IPS-20b (cell line): ENCODE measurements around the gene IFT57.

Source experiments
- H3K27ac ChIP-seq: one replicate; pipeline ENCODE4 v1.5.1; 2013; ENCODE audit warnings: low read length
- H3K27me3 ChIP-seq: 2 replicates; pipeline ENCODE4 v1.6.1; 2013; ENCODE audit warnings: mild to moderate bottlenecking, low read length, inconsistent platforms; ENCODE audit not compliant: insufficient read depth
- H3K36me3 ChIP-seq: 2 replicates; pipeline ENCODE4 v1.6.1; 2013; ENCODE audit warnings: low read depth, mild to moderate bottlenecking, inconsistent platforms, low read length, moderate library complexity; ENCODE audit not compliant: insufficient read depth
- H3K4me1 ChIP-seq: 2 replicates; pipeline ENCODE4 v1.6.1; 2013; ENCODE audit warnings: mild to moderate bottlenecking, control low read depth, inconsistent platforms, low read length, moderate library complexity; ENCODE audit not compliant: insufficient read depth
- H3K4me3 ChIP-seq: 2 replicates; pipeline ENCODE4 v1.5.1; 2013; ENCODE audit warnings: mild to moderate bottlenecking, low read length, inconsistent platforms
- H3K9ac ChIP-seq: 2 replicates; pipeline ENCODE4 v1.6.1; 2013; ENCODE audit warnings: low read depth, mild to moderate bottlenecking, inconsistent platforms, low read length, moderate library complexity
- H3K9me3 ChIP-seq: 2 replicates; pipeline ENCODE4 v1.6.1; 2013; ENCODE audit warnings: mild to moderate bottlenecking, low read depth, low read length, inconsistent platforms; ENCODE audit not compliant: insufficient read depth

IFT57 gene

GRCh38 chr3:108215871-108216270 is 6.4 kb downstream of the IFT57 start:
- Histone ChIP-seq H3K36me3 (no peaks in the 10 kb centered on the region), H3K27ac (no peak overlapping the region), H3K27me3 (no peaks in the 10 kb centered on the region), H3K4me3 (no peak overlapping the region), H3K9me3 (no peaks in the 10 kb centered on the region), H3K9ac (no peak overlapping the region), H3K4me1 (0 out of 2 replicates have a peak, but pooled peaks cover under 1% of the 10 kb centered on the region)

DNA sequence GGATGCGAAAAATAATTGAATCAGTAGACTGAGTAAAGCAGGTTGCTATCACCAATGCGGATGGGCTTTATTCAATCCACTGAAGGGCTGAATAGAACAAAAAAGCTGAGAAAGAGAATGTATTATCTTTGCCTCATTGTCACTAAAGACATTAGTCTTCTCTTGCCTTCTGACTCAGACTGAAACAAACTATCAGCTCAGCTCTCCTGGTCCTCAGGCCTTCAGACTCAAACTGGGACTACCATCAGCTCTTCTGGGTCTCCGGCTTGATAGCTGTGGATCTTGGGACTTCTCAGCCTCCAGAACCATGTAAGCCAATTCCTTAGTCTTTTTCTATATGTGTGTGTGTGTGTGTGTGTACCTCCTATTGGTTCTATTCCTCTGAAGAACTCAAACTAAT is 12.6 kb downstream of the IFT57 start:
- Histone ChIP-seq H3K4me1 (no peaks in the 10 kb centered on the region), H3K9ac (no peak overlapping the region), H3K36me3 (no peaks in the 10 kb centered on the region)

DNA sequence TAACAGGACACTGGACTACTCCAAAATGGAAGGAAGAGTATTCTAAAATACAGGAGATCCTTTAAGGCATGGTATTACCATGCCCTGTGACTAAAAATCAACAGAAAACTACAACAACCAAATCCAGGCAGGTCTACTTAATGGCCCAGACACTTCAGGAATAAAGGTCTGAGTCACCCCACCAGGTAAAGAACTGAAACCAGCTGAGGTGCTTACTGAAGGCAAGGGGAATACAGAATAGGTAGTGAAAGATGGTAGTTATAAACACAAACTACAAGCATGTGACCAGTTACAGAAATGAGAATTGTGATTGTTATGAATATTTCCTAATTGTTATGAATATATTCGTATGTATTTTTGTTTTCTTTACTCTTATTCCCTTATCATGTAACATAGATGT is 13.4 kb downstream of the IFT57 start:
- H3K36me3 ChIP-seq = no peaks in the 10 kb centered on the region
- H3K9me3 ChIP-seq = no peaks in the 10 kb centered on the region
- H3K27me3 ChIP-seq = no peaks in the 10 kb centered on the region
- no peak overlapping the region for H3K27ac ChIP-seq
- H3K4me3 ChIP-seq = no peak overlapping the region
- H3K4me1 ChIP-seq = no peaks in the 10 kb centered on the region
- no peak overlapping the region for H3K9ac ChIP-seq

More for the DNA sequence above, 12.6 kb downstream of the IFT57 start:
- Histone ChIP-seq H3K27ac (no peak overlapping the region), H3K9me3 (no peaks in the 10 kb centered on the region), H3K4me3 (no peak overlapping the region), H3K27me3 (no peaks in the 10 kb centered on the region)

DNA sequence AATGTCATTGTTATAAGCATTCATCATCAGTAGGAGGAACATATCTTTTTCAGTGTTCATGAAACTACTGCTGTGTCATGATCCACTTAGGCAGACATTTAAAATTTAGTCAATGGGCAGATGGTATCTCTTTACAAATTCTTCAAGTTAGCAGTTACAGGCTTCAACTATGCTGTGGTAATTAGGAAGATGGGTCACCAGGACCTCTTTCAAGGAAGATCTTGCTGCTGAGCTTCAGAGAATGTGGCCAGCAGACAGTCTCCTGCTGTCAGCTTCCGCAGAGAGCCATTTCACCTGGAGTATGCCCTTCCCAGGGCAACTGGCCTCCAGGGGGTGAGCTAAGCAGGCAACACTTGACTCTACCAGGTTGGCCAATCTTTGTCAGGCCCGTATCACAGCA is 19.4 kb downstream of the IFT57 start:
- no peaks in the 10 kb centered on the region for H3K27me3 ChIP-seq
- H3K4me1 ChIP-seq = no peaks in the 10 kb centered on the region
- no peaks in the 10 kb centered on the region for H3K36me3 ChIP-seq
- H3K9ac ChIP-seq = no peak overlapping the region
- H3K9me3 ChIP-seq = no peaks in the 10 kb centered on the region
- H3K4me3 ChIP-seq = no peak overlapping the region
- no peak overlapping the region for H3K27ac ChIP-seq

DNA sequence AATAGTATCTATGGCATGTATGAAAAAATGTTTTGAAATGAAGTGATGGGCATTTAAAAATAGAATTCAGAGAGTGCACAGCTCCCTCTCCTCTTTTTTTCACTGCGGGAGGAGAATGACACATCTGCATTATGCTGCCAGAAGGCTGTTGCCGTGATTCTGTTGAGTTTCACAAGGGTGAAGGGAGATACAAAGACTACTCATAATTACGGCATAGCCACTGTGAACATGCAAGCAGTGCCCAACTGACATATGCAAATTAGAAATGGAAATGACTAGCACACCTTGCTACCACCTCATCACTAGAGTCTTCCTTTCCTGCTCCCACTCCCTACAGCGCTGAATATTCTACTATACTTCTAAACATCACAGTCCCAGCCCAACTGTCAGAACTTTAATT is 20.1 kb downstream of the IFT57 start:
- Histone ChIP-seq H3K27me3 (no peaks in the 10 kb centered on the region), H3K9me3 (no peaks in the 10 kb centered on the region), H3K27ac (no peak overlapping the region), H3K4me3 (no peak overlapping the region), H3K9ac (no peak overlapping the region), H3K4me1 (no peaks in the 10 kb centered on the region), H3K36me3 (no peaks in the 10 kb centered on the region)

DNA sequence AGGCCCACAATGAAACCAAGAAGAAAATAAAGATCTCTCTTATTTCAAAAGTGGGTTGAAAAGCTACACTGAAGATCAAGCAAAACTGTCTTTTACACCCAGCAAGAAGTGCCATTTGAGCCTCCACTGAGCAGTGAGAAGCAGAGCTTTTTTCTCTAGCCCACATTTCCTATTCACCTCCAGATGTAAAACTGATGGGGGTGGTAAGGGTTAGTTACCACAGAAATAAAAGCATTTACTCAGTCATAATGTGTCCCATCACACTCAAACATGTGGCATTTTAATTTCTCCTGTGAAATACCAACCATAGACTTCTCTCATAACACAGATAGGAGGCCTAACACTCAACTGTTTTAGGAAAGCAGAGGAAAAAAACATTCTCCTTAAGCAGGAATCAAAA is 21.0 kb downstream of the IFT57 start:
- Histone ChIP-seq H3K4me1 (no peaks in the 10 kb centered on the region), H3K4me3 (no peak overlapping the region), H3K36me3 (no peaks in the 10 kb centered on the region), H3K27me3 (no peaks in the 10 kb centered on the region), H3K27ac (no peak overlapping the region), H3K9ac (no peak overlapping the region), H3K9me3 (no peaks in the 10 kb centered on the region)

- Histone ChIP-seq H3K36me3 (no peaks in the 10 kb centered on the region), H3K9me3 (no peaks in the 10 kb centered on the region), H3K27ac (no peak overlapping the region), H3K27me3 (no peaks in the 10 kb centered on the region), H3K9ac (no peak overlapping the region), H3K4me1 (no peaks in the 10 kb centered on the region), H3K4me3 (no peak overlapping the region)
Measured at GRCh38 chr3:108200578-108200977, 21.6 kb downstream of the IFT57 start.

DNA sequence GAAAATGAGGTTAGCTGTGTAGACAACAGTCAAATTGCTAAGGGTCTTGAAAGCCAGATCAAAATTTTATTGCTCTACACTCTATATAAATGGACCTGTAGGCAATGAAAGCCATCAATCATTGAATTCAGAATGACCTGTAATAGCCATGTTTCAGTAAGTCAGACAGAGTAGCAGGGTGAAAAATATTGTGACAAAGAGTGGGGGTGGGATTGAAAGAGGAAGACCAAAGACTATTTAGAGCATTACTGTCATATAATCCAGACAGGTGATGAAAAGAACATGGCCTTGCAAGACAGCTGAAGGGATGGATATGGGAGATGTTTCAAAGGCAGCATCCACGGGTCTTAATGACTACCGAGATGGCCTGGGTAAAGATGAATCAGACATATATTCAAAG is 22.2 kb downstream of the IFT57 start:
- no peak overlapping the region for H3K4me3 ChIP-seq
- no peak overlapping the region for H3K27ac ChIP-seq

DNA sequence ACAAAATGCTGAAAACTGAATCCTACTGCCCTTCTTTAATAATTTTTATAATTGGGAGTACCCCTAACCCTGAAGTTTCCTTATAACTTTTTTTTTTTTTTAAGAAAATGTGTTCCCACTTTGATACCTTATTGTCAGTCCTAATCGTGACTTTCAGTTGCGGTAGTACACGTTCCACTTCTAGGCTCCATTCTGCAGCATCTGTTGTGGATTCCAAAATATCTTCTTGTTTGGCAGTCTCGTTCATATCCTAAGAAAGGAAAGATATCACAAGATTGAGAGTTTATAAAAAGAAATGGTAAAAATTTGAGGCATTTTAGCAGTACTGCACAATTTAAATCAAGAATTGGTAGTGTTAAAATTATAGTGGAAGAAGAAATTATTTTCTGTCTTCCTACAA is 30.8 kb downstream of the IFT57 start:
- Histone ChIP-seq H3K27me3 (no peaks in the 10 kb centered on the region), H3K9me3 (no peaks in the 10 kb centered on the region), H3K36me3 (peaks cover 10% of the 10 kb centered on the region; the same call in 1 of the 2 replicates)

More for the DNA sequence above, 22.2 kb downstream of the IFT57 start:
- Histone ChIP-seq H3K4me1 (no peaks in the 10 kb centered on the region), H3K36me3 (no peaks in the 10 kb centered on the region), H3K27me3 (no peaks in the 10 kb centered on the region), H3K9ac (no peak overlapping the region), H3K9me3 (no peaks in the 10 kb centered on the region)

DNA sequence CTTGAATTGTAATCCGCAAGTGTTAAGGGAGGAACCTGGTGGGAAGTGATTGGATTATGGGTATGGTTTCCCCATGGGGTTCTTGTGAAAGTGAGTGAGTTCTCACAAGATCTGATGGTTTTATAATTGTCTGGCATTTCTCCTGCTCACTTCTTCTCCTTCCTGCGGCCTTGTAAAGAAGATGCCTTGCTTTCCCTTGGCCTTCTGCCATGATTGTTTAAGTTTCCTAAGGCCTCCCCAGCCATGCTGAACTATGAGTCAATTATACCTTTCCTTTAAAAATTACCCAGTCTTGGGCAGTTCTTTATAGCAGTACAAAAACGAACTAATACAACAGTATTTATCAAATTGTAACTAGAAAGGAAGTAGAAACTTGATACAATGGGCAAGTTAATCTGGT is 31.9 kb downstream of the IFT57 start:
- Histone ChIP-seq H3K27me3 (no peaks in the 10 kb centered on the region), H3K9ac (no peak overlapping the region), H3K27ac (no peak overlapping the region), H3K9me3 (no peaks in the 10 kb centered on the region), H3K4me1 (no peaks in the 10 kb centered on the region), H3K36me3 (peaks cover 10% of the 10 kb centered on the region; the same call in 1 of the 2 replicates), H3K4me3 (no peak overlapping the region)

More for the DNA sequence above, 30.8 kb downstream of the IFT57 start:
- no peaks in the 10 kb centered on the region for H3K4me1 ChIP-seq
- H3K4me3 ChIP-seq = no peak overlapping the region
- no peak overlapping the region for H3K9ac ChIP-seq
- no peak overlapping the region for H3K27ac ChIP-seq

GRCh38 chr3:108189440-108189839 is 32.8 kb downstream of the IFT57 start:
- no peaks in the 10 kb centered on the region for H3K9me3 ChIP-seq
- H3K4me3 ChIP-seq = no peak overlapping the region
- no peak overlapping the region for H3K27ac ChIP-seq

DNA sequence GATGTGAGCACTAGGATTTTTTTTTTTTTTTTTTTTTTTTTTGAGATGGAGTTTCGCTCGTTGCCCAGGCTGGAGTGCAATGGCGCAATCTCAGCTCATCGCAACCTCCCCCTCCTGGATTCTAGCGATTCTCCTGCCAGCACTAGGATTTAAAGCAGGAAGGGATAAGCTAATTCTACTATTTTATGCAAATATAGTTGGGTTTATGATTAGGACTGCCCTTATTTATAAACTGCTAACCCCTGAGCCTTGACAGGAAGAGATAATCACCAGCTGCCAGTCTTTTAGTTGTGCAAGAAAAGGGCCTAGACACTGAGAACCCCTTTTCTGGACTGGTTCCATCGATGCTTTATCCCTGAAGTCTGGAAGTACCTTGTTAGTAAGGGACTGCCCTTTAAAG is 36.7 kb downstream of the IFT57 start:
- peaks cover 8% of the 10 kb centered on the region; the same call in 1 of the 2 replicates for H3K4me1 ChIP-seq
- H3K9me3 ChIP-seq = no peaks in the 10 kb centered on the region
- no peak overlapping the region for H3K4me3 ChIP-seq
- peaks cover 3% of the 10 kb centered on the region; the same call in 1 of the 2 replicates for H3K36me3 ChIP-seq
- no peak overlapping the region for H3K27ac ChIP-seq
- no peak overlapping the region for H3K9ac ChIP-seq
- H3K27me3 ChIP-seq = no peaks in the 10 kb centered on the region

More at GRCh38 chr3:108189440-108189839, 32.8 kb downstream of the IFT57 start:
- H3K27me3 ChIP-seq = no peaks in the 10 kb centered on the region
- peaks cover 10% of the 10 kb centered on the region; the same call in 1 of the 2 replicates for H3K36me3 ChIP-seq
- H3K4me1 ChIP-seq = no peaks in the 10 kb centered on the region
- H3K9ac ChIP-seq = no peak overlapping the region
